Activated CD4-positive, alpha-beta T cell treated with anti-CD3 and anti-CD28 coated beads, Interleukin-2, amount 50 U/mL, for 4 hours (primary cell): Measurements from ENCODE around the gene MBD5.

Source experiments
- DNase-seq, 2 experiments: peaks; one replicate each; pipeline ENCODE4 v3.0.0-alpha.2; 2020

Gene MBD5

DNA sequence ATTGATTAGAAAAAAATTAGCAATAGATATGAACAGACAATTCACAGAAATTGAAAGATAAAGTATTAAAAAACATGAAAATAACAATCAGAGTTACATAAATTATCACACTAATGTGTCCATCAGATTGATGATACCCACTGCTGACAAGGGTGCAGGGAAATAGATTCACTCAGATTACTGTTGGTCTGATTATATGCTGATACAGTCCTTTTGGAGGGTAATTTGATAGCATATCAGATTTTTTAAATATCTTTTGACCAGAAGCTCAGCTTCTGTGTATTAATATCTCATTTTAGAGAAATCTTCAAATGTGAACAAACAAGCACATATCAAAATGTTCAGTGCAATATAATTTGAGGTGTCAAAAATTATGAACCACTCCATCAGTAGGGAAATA, 465.8 kb downstream of the MBD5 start:
- DNase-seq, result no peak

DNA sequence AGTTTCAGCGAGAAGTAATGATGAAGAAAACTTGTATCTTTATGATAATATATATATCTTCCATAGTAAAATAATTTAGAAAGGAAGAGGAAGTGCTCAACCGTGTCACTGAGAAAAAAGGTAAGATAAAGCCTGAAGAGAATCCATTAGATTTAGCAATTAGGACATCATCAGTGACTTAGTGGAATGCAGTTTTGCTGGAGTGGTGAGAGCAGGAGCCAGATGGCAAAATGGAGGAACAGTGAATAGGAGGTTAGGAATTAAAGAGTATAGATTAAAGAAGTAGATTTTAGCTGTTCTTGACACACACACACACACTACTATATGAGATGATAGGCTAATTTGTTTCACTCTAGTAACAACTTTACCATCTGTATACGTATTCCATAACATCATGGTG, 466.5 kb downstream of the MBD5 start:
- no peak for DNase-seq

DNA sequence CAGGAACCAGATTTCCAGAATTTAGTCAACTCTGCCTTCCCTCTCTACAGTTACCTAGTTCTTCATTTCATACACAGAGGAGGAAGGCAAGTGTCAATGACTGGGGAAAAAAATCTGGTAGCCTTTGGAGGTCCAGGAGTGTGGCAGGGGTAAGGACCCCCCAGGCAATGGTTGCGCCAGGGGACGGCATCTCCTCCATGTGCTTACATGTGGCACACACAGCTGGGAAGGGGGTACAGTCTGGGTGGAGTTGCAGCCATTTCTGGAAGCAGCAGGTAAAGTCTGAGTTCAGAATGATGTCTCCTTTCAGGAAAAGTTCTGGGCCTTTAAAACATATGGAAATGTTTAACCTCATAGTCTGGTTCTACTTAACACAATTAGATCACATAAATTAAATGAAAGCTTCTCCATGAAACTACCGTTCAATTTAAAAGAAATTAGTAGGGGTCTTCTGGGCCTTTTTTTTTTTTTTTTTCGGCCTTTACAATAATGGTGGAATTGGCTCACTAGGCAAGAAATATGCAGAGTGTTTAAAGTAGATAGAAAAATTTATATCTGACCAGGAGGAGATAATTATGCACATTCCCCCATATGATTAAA, 470.0 kb downstream of the MBD5 start:
- DNase-seq, result no peak

DNA sequence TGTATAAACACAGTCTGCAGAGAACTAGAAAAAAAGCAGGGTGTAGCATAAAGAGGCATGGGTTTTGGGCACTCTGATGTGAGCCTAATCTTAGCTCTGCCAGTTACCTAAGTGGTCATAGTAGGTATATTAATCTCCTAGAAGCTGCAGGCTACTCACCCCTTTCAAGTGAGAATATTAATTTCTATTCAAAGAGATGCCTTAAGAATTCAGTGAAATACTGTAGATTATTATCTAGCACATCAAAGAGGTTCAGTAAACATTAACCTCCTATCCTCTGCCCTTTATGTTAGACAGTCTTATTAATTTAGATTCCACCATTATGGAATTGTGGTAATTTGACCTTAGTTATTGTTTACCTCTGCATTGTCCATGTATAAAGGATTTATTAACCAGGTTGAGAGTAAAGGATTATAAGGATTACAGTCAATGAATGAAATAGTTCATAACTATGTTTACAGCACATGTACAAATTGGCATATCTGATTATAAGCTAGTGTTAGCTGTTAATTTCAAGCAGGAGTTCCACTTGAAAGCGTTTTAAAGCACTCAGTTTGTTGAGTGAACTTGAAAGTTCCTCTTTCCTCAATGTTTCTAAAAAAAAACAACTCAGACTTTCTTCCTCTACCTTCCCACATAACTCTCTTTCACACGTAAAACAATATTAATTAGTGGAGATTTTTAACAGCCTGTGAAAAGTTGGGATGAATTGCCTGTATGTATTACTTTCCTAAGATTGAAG, 473.1 kb downstream of the MBD5 start:
- no peak for DNase-seq

DNA sequence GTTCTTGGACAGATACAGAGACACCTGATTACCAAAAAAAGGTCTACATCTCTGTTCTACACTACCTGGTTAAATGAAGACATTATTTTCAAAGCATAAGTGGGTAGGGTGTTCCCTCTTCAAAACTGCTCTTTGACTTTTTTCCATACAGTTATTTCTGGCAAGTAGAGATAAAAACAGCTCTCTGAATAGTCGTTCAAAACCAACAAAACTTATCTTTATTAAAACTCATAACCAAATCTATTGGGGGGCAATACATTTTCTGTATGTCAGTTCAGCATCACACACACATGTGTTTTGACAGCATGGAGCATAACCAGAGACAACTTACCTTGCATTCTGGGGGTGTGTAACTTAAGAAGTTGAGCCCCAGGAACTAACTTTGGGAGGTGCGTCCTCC, 474.7 kb downstream of the MBD5 start:
- no peak for DNase-seq

DNA sequence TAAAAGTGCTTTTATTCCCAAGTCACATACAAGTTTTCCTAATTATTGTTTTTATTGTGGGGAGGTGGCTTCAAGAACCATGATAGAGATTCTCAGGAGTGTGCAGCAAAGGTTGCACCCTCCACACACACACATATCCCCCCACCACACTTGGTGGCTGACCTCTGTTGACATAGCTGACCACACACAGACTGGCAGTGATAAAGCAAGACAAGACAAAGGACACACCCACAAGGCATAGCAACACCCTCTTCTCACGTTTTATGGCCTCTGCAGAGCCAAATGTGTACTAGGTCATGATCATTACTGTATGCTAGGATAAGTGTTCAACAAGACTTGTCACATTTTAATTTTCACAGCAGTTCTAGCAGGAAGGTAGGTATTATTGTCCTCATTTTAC, 480.7 kb downstream of the MBD5 start:
- DNase-seq, result no peak

DNA sequence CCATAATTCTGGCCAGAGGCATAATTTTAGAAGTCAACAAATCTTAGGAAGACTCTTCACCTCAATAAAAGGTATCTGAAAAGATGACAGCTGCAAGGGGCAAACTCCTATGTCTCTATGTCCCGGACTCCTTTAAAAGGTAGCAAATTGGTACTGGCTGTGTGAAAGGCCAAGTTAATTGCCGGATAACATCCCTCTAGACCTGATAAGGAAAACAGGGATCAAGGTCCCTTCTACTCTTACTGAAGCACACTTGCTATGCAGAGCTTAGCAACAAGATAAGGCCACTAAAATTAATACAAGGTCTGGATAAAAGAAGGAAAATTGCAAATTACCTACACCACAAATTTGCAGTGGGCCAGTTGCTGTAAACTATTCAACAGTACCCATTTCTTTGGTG, 482.6 kb downstream of the MBD5 start:
- no peak for DNase-seq

DNA sequence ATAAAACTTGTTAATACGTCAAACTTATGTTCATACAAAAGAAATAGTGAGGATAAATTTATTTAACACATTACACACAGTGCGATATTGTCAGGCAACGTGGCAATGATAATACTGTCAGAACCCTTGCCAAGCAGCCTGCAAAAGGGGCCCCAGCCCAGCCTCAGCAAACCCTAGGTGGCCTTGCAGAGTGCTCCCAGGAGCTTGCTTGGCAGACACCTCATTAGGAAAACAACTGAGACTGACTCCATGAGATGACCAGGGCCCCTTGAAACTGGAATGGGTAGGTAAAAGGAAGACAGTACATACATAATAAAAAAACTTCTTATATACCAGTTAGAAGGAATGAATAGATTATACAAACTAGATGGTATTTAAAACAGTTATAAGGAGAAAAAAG, 487.1 kb downstream of the MBD5 start:
- DNase-seq, result no peak

DNA sequence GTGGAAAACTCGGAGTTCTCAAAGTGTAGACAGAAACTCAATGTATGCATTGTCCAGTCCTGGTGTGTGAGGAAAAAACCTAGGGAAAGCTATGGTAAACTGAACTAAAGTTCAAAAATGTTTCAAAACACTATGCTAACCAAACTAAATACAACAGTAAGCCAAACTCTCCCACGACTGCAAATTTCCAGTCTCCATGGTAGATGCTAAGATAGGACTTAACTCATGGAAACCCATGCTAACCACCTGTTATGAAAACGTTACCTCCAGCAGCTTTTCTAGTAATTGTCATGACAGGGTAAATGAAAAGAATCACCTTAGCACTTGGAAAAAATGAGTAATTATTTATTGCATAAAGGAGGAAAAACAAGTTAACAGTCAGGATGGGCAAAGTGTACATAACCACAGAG, 488.0 kb downstream of the MBD5 start:
- no peak for DNase-seq

DNA sequence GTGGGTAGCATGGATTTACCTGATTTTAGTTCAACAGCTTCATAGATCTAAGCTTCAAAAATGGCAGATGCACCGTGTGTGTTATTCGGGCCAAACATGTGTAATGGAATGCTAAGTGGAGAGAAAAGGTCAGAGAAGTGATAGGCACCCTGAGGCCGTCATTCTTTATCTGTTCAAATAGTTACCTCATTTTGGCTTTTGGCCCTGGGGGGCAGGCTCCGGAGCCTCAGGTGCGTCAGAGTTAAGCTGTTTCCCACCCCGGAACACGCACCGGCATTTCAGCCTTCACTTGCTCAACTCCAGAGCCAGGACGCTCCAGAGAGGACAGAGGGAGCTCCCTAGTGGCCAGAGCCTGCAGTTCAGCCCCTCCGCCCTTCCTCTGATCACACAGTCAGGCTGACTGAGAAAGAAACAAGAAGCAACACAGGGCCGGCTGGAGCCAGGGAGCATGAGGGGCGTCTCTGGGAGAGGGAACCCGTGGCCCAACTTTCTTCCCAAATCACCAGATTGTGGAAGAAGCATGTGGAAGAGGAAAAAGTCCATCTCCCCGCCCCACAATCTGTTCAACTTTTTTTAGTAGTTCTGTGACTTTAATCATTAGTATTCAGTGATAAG, 488.5 kb downstream of the MBD5 start:
- DNase-seq, result peak; percentile 83 to 85

DNA sequence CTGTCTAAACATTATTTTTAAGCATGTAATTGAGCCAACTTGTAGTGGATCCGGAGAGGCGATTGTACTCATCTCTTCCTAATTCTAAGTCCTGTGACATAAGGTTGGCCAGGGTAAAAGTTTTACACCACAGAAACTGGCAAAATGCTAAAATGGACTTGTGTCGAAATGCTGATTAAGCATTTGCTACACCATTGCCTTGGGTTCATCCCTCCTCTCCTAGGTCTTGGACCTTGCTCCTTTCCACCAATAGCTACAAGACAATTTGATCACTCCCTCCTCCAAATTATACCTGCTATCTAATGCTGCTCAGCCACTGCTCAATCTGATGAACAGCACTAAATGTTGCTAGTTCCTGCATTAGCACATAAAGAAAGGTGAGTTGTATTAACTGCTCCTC, 491.0 kb downstream of the MBD5 start:
- DNase-seq, result no peak

DNA sequence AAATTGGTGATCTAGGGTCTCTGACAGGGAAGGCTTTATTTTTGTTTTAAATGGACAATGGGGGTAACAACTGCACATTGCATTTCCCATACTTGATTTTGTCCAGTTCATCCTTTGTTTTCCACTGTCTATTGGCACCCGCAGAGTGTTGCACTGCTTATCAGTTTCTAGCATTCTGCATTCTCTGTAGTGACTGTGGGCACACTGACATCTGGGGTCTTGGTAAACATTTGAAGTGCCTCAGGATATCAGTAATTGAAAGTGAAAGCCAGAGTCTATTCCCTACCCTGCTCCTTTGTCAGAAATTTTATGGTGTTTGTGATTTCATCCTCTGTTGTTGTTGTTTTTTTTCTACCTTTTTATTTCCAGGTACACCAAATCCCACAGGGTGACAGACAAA, 491.6 kb downstream of the MBD5 start:
- DNase-seq, result no peak

DNA sequence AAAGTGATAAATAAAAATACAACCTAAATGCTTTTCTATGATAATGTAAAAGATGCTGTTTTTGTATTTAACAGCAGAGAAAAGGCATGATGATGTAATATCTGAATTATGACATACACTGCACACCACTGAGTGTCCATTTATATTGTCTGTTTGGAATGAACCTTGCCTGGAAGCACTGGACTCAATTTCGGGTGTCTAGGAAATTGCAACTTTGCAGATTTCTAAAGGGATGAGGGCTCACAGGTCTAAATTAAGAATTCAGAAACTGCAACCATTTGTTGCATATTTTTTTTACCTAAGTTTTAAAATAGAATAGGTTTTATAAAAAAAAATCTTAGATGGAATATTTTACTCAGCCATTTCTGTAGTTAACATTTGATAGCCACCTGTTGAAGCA, 492.5 kb downstream of the MBD5 start:
- no peak for DNase-seq

DNA sequence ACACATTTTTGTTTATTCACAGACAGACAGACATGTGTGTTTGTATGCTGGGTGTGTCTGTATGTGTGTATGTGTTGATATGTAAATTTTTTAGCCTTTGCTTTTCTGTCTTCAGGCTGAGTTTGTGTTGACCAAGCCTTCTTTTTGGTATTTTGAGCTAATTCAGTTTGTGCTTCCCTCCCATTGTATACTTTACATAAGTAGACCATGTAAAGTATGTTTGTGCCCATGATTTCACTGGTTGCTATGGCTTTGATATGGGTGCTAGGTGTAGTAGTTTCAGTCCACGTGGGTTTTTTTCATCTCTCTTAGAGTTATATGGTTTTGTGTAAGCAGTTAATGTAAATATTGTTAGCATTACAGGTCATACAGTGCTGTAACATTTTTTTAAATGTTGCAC, 494.2 kb downstream of the MBD5 start:
- DNase-seq, result no peak

DNA sequence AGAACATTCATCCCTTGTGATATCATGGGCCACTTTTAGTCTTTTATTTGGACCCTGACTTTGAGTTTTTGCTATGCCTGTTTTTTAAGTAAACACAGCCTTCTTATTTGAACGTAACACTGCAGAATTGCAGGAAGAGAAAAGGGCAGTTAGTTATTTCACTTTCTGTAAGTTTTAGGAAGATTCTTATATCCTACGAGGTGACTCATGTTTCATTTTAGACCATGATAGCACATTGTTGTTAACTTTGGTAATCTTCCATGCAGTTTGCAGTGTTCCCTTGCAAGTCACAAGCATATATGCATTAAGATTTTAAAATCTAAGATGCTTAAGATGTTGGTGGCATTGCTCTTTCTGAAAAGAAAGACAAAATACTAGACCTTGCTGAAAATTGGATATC, 495.1 kb downstream of the MBD5 start:
- DNase-seq, result no peak

DNA sequence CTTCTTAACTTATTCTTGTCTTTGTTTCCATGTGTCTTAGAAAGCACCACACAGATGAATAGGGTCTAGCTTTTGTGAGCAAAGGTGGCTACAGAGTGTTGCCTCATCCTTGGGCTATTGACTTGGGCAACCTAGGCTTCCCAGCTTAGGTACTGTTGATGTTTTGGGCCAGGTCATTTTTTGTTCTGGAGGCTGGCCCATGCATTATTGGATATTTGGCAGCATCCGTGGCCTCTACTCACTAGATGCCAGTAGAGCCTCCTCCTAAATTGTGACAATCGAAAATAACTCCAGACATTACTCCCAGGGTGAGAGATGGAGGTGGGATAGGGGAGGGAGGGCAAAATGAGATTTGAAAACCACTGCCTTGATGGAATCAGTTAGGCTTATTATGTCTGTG, 496.4 kb downstream of the MBD5 start:
- DNase-seq, result no peak

DNA sequence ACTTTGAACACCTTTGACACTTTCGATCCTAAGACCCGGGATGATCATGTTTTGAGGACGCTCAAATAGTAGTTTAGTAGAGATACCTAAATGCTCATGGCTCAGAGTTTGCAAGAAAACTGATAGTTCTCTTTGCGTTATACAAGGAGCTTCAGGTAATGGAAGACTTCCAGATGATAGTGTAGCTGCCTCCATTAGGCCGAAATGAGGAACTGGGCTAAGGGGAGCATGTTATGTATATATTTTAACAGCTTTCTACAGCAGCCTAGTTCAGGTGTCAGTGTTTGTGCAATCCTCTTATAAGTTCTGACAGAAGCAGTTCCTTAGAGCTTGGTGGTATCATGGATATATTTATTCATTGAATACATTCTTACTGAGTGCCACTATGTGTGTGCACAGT, 496.9 kb downstream of the MBD5 start:
- DNase-seq, result no peak

DNA sequence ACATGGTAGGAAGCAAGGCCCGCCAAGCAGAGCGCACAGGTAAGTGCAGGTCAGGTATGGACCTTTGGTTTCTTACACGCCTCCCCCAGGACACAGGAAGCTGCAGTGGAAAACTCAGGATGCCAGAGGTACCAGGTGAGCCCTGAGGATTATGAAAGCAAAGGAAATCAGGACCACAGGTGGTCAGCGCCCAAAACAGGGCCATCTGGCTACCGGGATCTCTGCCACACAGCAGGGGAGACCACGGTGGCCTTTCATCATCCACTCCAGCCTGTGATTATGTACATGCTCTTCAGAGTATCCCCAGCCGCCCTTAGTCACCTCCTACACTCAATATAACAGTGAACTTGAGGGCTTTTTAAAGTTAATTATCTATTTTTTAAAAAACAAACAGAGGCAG, 498.1 kb downstream of the MBD5 start:
- no peak for DNase-seq

DNA sequence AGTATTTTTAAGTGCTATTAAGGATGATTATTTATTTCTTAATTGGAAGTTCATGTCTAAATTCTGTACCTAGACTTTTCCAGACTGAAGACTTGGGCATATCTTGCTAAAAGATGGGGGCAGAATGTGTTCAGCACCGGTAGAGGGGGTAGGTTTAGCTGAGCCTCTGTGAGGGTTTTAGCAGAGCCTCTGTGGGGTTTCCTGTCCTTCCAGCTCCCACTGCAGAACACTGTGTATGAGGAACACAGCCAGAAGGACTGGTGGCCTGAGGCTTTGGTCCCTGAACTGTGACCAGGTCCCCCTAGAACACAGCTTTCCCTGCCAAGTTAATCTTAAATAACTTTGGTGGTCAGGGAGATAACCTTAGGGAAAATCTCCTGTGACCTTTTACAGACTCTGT, 500.3 kb downstream of the MBD5 start:
- DNase-seq, result no peak

DNA sequence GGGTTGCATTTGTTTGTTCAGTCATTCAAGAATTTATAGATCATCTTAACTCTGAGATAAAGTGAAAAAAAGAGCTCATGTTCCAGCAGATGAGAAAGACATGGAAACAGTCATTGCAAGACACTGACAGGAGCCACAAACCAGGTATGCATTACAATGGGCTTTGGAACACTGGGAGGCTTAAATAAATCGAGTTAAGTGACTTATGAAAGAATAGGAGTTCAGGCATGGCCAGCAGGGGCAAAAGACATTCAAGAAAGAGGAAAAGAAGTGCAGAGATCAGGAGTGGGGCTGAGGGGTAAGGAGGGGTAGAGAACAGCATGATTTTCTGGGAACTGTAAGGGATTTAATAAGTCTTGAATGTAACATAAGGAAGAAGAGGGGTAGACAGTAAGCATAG, 502.4 kb downstream of the MBD5 start:
- DNase-seq, result no peak

DNA sequence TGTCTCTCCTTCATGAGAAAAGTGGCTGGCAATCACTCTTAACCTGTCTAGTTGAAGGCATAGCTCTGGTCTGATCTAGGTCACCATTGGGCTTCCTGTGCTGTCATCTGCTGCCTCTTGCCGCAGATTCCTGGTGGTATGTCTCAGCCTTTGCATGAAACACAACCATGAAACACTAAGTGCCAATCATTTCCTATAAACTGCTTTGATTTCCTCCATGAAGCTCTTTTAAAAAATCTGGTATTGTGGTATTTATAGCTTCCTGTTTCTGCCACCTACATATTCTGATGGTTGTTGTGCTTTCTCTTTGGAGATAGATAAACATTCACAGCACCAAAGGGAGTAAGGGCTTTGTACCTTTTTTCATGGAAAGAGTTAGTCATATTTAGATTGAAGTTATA, 503.6 kb downstream of the MBD5 start:
- peak; percentile 47 to 58 for DNase-seq

DNA sequence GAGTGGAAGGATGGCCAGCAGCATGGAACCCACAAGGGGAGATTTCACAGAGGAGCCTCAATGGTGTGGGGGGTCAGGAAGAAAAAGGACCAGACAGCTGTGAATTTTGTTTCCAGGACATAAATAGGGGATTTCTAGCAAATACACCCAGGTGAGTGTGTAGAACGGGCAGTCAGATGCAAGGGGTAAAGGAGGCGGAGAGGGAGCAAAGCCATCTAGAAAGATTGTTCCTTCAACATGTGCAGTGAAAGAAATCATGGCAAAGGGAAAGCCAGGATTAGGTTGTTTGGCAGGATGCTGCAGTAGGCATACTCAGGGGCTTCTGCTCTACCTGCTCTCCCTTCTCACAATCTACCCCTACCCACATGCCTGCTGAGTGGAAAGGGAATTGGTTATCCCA, 504.2 kb downstream of the MBD5 start:
- DNase-seq, result no peak

DNA sequence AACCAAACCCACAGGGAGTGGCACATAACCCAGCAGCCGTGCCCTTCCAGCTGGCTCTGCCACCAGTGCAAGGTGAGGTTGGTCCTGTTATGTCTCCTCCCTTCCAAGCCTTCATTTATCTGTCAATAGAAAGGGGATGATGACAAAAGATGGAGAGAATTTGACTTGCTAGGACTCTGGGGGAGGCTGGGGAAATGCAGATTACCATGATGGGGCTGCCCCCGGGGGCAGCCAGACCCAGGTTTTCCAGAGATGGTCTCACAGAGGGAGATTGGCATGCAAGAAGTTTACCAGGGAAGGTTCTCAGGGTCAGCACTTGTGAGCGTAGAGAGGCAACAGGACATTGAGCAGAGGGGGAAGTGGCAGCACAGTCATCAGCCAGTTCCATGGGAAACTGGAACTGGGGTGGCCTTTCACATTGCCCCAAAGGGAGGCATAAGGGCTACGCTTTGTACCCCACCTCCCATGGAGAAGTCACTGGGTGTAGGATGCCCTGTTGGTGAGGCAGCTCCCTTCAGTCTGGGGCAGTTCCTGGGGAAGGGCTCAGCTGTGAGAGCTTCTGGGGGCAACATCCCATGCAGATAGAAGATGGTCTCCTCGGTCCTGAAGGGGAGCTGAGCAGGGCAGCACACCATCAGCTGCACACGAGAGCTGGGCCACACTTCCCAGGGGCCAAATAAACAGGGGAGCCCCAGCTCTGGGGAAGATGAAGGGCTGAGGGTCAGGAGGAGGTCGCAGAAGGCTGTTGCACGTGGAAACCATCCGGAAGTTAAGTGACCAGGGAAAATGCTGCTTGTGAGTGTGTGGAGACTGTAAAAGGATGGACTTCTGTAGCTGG, 505.8 kb downstream of the MBD5 start:
- no peak for DNase-seq
